Cerebellar nuclear complex (tissue), 1 donor: ENCODE results near the gene ARL4C.

Source experiments
- DNase-seq, 2 experiments: peaks; one replicate each; lab custom pipeline; 2025; lab: John Stamatoyannopoulos, UW

Gene ARL4C

DNA sequence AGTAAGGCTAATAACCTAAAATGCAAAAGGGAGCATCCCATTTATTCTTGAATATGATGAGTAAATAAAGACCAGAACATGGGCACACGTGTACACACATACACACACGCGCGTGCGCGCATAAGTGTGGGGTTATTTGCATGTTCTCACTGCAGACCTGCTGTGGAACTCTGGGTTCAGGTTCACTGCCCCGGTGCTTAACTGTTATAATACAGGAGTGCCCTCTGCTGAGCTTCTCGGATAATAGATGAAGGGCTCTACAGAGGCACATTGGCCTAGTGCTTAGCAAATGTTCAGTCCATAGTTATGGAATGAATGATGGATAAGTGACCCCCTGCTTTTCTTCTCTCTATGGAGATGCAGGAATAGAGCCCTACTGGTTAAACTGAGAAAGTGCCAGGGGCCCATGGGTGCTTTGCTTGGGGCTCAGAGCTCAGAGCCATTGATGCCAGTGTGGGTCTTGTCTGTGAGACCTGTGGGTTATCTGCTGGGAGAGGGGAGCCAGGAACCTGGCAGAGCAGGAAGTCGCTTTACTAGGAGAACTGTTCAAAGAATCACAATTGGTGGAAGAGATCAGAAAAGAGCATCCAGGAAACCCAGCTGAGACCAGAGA is 3.6 kb upstream of the ARL4C start:
- DNase-seq = peak in 1 of 2 experiments; percentile 47

DNA sequence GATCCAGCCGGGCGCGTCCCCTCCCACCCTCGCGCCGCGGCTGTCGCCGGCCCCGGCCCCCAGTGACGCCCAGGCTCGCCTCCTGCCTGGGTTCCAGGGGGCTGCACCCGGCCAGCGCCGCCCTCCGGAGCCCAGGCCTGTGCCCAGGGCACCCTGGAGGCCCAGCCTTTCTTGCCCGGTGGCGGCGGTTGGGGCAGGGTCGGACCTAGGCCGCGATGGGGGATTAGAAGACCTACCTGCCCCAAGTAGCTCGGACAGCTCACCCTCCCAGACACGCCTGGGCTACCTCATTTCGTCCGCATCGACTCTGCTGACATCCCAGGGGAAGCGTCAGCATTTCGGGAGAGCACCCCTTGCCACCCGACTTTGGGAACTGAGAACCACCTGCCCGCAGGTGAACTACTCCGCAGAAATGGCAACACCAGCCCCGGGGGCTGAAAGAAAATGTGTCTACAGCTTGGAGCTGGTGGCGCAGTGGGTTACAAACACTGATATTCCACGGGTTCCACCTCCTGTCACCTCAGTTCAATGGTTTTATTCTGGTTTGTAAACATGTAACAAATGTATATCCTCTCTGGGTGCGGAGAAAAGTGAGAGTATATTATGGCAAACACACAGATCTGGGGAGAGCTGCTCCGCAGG is 834 bp upstream of the ARL4C start:
- DNase-seq = no peak

DNA sequence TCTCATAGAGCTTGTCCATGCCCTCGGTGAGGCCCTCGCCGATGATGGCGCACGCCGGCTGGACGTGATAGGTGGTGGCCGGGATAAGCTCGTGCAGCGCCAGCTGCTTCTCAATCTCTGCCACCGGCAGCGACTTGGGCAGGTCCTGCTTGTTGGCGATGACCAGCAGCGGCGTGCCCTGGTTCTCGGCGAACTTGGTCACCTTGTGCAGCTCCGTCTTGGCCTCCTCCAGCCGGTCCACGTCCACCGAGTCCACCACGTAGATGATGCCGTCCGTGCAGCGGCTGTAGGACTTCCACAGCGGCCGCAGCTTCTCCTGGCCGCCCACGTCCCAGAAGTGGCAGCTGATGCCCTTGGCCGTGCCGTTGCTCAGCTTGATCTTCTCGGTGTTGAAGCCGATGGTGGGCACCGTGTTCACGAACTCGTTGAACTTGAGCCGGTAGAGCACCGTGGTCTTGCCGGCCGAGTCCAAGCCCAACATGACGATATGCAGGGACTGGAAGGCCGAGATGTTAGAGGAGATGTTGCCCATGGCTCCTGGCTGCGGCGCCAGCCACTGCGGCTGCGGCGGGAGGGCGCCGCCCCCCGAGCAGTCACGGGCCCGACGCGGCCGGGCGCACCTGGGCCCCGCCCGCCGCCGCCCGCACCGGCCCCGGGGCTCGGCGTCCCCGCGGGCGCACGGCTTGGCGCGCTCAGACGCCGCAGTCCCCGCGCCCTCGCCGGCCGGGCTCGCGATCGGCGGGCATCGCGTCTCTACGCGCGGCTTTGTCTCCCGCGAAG is 636 bp downstream of the ARL4C start:
- peak in 1 of 2 experiments; percentile 2 for DNase-seq

DNA sequence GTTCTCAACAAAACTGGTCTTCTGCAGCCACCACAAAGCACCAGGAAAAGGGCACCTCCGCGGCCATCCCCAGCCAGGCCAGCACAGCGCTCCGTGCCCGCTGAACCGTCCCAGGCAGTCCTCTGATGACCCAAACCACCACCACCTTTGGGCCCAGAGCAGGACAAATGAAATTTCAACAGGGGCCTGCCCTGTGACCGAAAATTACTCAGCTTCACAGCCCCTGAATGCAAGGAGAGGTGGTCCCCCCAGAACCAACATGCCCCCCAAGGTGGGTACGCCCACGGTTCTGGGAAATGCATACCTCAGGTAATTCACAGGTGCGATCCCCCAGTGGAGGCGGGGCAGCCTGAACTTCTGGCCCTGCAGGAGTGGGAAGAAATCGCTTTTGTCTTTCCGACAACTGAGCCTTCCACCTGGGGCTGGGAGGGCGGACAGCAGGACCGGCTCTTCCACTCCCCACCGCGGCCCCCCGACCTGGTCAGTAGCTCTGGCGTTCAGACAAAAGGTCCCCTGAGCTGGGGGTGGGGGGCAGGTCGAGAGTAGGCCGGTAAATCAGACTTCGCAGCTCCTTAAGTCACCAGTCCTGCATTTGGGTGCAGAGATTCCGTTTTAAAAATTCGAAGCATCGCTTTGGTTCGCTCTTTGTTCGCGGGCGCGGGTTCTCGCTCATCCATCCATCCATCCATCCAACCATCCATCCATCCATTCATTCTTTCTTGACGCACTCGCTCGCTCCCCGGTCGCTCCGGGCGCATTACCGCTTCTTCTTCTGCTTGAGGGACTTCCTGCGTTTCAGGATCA is 1.4 kb downstream of the ARL4C start:
- no peak for DNase-seq

DNA sequence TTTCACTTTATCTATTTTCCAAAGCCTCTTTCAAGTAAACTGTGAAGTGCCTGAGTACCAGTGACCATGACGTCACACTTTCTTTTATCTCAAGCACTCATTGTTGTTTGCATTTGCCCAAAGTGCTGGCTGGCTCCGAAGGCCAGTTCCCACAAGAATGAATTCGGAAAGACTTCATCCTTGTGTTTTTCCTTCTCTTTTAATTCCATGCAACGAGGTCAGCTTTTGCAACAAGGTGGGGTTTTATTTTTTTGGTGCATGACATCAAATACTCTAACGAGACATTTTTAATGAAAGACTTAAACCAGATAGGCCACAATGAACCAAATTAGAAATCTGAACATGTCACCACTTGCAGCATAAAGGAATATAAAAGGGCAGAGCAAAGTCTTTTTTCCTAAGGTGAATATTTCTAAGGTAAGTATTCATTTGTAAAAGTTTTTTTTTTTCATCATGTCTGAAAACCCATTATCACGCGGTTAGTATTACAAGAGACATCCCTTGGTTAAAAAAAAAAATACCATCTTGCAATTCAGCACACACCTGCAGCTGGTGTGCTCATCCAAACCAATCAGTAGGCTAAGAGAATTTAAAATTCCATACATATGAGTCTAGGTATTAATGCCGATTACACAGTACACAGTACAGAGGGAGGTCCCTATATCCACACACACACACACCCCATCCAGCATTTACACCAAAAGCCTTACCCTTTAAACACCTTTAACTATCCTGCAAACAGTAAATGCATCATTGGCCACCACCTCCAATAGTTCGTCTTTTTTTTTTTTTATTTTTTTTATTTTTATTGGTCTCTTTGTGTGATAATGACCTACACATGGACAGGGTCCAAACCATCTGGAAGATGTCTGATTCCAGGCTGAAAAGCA is 2.3 kb downstream of the ARL4C start:
- DNase-seq = no peak

DNA sequence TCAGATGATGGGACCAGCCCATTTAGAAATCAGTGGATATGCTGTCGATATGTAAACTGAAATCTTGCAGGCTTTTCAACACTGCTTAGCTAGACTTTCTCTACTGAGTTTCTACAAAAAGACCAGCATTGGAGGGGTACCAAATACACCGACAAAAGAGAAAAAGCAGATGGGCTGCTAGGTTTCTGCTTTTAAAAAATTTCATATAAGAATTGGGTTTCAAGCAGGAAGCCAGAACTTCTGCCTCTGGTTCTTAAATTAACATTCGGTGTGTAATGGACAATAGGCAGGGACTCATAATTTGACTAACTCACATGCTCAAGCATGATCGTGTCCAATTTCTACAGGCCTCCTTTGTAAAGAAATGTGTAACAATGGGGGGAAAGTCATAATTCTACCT is 3.1 kb downstream of the ARL4C start:
- DNase-seq = no peak

DNA sequence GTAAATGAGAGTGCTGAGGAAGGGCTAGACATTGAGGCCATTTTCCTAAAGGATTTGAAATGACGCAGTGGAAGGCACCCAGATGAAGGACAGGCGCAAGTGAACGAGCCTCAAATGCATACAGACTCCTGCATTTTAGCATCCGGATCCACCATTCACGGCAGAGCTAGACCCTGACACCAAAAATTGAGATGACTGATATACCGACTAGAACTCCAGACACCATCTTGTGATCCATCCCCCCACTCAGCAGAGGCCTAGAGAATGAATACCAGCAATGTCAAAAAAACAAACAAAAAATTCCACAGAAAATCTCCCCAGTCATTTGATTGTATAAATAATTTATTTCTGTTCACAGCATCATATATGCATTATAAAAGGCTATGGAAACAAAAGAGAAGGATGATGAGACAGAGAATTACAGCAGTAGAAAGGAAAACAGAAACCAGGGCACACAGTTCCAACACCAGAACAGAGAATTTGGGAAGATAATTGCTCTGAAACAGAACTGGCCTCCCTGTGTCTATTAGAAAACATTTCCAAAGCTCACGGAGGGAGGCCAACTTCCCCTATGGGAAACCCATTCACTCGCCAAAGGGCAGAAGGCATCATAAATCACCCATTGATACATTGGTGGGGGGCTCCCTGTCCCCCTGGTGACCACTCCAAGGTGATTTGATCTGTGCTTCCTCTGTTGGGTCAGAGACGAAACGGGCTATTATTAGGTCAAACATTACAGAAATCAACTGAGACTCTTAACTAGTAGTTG is 4.0 kb downstream of the ARL4C start:
- DNase-seq = no peak

DNA sequence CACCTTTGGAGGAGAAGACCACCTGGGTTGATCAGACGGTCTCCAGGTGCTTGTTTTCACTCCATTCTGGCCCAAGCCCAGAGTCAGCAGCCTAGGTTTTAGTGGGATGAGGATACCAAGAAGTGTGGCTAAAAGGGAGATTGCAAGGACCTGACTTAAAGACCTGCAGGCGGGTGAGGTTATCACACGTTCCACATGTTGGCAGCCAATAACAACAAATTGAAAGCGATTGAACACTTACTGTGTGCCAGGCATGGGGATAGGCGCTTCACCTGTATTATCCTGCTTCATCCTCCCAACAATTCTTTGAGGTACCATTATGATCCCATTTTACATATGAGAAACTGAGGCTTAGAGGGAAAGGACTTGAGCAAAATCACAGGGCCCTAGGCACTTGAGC is 5.0 kb downstream of the ARL4C start:
- DNase-seq = no peak

DNA sequence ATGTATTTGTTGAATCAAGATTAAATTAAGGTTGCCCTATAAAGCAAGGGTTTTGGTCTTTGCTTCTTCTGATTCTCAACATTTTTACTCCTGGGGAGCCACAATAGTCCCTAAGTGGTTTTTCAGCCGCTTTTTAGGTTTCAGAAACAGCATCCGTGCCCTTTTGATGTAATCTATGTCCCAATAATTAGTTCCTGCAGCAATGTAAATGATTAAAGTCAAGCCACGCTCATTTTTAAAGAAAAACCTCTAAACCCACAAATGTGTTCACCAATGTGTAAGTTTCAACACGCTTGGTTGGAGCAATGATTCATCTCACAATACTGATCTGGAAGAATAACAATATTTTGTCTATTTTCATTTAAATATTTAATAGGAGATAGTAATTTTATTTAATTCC is 5.6 kb downstream of the ARL4C start:
- no peak for DNase-seq

DNA sequence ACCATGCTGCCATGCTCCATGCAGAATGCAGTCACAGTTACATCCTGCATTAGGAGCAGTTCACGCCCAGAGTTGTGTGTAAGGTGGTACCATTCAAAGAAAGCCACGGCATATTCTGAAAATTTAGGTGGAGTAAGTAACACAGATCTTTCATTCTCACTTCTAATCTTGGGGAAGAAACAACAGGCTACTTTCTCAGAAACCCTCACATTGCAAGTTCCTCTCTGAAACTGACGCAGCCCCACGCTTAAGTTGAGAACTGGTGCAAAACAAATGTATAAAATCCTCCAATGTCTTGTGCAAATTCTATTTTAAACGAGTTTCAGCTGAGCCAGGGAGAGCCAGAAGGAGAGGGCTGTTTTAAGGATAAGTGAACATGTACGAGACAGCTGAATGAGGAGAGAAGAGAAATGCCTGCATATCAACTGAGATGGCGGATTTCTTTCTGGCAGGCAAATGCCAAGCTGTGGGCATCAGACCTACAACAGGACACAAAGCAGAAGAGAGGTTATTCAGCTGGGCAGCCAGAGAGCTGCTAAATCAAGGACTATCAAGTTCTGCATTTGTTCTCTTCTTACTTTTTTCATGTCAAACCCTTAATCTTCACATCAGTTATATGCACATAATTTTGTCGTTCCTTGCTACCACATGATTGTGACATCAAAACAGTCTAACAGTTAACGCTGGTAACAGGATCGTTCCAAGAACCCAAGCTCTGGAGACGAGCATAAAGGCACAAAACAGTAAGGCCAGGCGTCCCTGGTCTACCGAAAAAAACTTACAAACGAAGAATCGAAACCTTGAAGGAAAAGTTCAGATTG is 6.4 kb downstream of the ARL4C start:
- DNase-seq = no peak

DNA sequence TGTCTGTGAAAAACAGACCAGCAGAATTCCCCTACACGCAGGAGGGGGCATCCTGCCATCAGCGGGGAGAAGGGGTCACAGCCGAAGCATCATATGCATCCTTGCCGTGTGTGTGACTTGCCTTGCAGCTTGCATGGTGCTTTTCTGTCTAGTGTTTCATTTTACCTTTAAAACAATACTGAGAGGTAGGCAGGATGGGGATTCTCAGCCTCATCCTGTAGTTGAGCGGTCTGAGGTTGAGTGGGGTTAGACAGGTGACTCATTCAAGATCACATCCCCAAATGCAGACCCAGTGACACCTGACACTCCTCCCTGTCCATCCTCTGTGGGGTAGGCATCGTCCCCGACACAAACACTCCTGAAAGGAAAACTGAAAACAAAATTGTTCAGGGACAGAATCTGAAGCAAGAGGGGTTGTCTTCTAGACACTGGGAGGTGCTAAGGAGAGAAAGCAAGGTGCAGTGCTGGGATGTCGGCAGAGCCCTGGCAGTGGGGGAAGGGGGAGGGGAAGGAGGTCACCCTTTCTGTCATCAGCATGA is 7.9 kb downstream of the ARL4C start:
- no peak for DNase-seq

DNA sequence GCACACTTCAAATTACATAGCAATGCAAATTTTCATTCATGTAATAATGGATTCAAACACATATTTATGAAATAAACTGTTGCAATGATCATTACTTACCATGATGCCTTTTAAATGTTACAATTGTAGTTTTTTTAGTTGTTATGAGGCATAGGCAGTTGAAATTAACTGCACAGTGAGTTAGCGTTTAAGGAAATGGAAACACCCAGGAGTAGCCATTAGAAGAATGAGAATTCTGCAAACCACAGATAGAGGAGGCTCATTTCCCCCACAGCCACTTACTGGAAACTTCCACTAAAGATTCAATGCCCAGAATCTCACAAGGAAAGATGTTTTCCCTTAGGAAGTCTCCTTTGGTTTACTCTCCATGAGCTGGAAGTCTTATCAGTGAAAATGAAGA is 8.4 kb downstream of the ARL4C start:
- DNase-seq = no peak

DNA sequence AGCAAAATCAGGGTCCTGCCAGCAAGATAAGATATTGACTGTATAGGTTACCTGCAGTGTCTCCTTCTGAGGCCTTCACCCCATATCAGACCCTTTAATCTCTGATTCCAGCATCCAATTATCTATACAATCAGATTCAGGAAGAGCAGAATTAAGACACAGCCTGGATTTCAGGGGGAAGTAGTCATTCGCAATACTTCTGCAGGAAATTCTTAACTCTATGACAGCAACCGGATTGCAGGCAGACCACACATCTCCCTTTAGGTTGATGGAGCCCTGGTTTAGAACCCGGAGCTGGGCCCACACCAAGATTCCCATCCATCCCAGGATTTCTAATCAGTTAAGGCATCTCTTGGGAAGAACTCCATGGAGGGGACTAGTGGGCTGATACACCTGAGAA is 9.5 kb downstream of the ARL4C start:
- DNase-seq = no peak

DNA sequence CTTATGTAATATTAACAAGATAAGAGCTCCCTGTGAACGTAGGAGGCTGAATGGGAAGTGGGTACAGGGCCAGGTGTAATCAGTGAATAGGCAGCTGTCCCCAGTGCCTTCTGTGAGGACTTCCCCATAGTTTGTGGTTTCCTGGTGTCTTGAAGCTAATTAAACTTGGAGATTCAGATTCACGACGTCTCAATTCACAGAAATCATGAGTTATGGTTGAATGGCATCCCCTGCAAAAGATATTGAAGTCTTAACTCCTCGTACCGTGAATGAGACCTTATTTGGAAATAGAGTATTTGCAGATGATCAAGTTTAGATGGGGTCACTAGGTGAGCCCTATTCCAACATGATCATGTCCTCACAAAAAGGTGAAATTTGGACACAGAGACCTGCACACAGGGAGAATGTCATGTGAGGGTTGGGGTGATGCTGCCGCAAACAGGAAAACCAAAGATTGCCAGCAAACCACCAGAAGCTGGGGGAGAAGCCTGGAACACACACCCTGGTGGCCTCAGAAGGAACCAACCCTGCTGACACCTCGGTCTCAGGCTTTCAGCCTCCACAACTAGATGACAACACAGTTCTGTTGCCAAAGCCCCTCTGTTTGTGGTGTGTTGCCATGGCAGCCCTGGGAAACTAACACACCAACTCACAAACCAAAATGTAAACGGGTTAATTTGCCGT is 13.2 kb downstream of the ARL4C start:
- no peak for DNase-seq

DNA sequence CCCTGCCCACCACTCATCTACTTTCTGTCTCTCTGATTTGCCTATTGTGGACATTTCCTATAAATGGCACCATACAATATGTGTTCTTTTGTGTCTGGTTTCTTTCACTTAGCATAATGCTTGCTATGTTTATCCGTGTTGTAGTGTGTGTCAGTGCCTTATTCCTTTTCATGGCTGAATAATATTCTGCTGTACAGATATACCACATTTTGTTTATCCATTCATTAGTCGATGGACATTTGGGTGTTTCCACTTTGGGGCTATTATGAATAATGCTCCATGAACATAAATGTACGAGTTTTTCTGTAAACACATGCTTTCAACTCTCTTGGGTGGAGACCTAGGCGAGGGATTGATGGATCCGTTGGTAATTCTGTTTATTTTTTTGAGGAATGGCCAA is 15.6 kb downstream of the ARL4C start:
- no peak for DNase-seq

DNA sequence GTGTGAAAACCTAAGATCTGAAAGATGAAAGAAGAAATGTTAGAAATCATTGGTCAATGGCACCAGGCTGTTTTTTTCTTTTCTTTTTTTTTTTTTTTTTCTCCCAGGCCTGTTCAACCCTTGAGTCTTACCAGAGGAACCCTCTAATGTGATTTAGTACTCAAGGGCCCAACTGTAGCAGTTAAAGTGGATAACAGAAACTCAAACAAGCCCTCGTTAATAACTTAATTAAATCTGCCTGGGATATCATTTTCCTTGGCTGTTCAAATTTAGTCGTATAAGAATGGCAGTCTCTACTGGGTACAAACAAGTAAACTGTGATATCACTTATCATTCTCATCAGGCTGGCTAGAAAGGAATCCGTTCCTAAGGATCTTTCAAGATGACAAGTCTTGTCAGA is 16.5 kb downstream of the ARL4C start:
- DNase-seq = no peak

DNA sequence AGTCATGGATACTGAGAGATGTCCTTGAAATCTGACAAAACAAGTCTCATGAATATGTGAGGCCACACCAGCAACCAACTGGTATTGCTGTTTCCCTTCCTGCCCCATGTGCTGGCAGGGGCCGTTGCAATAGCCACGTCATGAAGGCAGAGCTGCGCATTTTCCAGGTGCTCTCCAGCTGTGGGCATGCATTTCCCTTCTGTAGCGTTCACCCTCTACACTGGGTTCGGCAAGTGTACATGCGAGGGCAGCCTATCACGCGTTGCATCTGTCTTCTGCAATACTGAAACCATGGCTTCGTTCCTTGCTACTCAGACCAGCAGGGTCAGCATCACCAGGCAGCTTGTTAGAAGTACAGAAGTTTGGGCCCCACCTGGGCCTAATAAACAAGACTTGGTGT is 17.4 kb downstream of the ARL4C start:
- DNase-seq = no peak

DNA sequence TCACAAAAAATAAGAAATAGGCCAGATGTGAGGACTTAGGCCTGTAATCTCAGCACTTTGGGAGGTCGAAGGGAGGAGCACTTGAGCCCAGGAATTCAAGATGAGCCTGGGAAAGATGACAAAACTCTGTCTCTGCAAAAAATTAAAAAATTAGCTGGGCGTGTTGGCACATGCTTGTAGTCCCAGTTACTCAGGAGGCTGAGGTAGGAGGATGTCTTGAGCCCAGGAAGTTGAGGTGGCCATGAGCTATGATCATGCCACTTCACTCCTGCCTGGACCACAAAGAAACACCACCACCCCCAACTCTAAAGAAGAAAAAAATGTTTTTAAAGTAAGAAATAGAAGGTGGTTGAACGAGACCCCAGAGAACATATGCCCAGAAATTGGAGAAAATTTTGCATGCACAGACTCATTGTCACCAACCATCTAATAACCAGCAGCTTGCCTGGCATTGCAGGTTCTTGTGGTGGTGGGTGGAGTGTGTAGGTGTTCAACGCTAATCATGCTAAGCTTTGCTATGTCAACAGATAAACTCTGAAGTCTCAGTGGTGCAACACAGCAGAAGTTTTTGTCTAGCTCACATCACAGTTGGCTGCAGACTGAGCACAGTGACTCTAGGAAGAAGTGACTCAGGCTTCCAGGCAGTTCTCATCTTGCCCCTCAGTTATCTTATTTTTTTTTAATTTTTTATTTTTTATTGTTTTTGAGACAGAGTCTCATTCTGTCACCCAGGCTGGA is 18.6 kb downstream of the ARL4C start:
- no peak for DNase-seq
